HG02571 (cell line): ENCODE measurements around the gene KCND3.
"Not testable (repeated sequence)": the region's sequence is repeated elsewhere in the genome, so short reads cannot be mapped to it uniquely, and the experiment has no call there.

Experiments
- ATAC-seq: cut with Tn5 transposase; IDR thresholded peaks from one replicate; pipeline ENCODE4 v1.9.1; 2021; ENCODE audit warnings: mild to moderate bottlenecking, moderate library complexity; ENCODE audit not compliant: unreplicated experiment

Gene KCND3

GRCh38 chr1:111749628-111750027 is 239.8 kb downstream of the KCND3 start:
- no peak for ATAC-seq

GRCh38 chr1:111747947-111748346 is 241.5 kb downstream of the KCND3 start:
- no peak for ATAC-seq

GRCh38 chr1:111747282-111747734 is 242.2 kb downstream of the KCND3 start:
- no peak for ATAC-seq

DNA sequence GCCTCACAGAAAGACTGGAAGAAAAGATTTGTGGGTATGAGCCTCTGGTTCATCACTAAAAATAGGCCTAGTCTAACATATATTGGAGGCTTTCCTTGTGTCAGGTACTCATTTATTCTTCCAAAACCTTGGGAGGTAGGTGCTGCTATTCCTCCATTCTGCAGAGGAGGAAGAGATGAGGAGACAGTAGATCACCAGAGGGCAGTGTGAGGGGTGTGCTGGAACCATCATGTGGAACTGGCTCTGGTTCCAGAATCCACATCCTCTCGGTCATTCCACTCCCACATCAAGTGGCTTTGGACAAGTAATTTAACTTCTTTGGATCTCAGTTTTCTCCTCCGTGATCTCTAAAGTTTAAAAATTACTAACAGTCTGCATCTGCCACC is 242.9 kb downstream of the KCND3 start:
- ATAC-seq: no peak

DNA sequence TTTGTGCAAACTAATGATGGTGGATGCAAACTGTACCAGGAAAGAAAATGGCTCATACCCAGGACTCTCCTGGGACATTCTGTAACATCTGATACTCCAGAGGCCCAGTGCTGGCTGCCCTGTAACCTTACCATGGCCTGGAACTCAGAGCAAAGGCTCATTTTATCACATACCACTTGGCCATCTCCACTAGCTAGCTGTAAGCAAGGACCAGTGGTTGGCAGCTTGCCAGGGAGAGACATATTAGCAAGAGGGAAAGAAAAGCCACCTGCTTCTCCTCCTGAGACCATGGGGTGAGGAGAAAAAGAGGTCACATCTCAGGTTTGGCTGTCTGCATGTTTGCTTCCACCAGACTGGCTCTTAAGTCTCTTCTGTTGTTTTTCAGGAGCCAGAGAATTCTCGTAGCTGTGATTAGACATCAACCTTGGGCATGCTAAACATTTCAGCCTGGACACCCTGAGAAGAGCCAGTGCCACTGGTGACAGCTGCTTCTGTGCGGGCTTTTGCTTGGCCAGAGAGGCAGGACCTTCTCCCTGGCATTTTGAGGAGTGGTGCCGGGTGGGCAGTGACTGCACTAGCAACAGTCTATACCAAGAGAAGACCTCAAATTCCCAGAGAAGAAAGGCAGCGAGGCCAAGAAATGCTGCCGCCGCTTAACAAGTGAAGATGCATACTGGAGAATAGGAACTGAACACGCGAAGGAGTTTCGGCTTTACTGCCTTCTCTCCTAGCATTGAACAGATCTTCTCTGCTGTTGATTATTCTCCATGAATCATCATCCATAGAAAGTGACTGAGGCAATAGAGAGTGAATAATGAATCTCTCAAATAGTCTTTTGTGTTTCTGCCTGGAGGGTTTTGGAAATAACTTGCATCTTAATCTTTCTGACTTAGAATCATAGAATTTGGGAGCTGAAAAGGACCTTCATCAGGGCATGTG is 243.5 kb downstream of the KCND3 start:
- no peak for ATAC-seq

DNA sequence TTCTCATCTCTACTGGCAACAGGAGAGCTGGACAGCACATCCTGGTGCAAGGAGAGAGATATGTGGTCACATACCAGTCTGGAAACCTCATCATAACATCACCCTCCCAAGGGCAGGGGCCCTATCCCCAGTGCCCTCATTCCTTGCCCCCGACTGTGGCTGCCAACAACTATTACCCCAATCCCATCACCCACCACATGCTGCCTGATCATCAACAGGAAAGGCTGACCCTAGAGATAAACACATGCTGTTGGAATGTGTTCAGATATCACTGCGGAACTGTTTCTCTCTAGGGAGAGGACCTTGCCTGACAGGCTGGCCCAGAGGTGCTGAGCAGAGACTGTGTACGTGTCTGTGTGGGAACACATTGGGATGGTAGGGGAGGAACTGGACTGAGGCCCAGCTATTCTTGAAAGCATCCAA is 245.8 kb downstream of the KCND3 start:
- no peak for ATAC-seq

DNA sequence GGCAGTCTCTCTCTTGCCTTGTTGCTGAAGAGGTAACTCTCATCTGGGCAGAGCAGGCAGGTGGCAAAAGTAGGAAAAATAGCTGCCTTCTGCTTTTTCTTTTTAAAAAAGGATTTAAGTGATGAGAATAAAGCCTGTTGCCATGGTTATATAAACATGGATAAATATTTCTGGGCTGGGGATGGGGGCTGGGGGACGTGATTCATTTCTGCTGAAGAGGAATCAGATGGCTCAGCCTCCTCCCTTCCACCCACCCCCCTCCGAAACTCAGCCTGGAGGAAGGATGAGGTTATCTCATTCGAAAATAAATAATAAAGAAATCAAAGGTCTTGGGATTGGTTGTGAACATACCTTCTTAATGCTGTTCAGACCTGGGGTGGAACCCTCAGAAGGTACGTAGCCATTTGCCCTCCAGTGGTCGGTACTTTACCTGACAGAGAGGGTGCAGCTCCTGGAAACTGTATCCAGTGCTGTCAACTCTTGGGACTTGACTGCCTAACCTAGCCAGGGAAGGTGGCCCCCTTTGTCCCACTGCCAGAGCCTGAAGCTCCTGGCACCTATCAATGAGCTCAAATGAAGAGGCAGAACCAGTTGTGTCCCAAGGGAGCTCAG is 246.4 kb downstream of the KCND3 start:
- ATAC-seq: no peak

GRCh38 chr1:111742292-111742691 is 247.2 kb downstream of the KCND3 start:
- not testable (repeated sequence) for ATAC-seq

- ATAC-seq: peak; percentile 6
Observed at GRCh38 chr1:111739925-111740765, 249.3 kb downstream of the KCND3 start.

DNA sequence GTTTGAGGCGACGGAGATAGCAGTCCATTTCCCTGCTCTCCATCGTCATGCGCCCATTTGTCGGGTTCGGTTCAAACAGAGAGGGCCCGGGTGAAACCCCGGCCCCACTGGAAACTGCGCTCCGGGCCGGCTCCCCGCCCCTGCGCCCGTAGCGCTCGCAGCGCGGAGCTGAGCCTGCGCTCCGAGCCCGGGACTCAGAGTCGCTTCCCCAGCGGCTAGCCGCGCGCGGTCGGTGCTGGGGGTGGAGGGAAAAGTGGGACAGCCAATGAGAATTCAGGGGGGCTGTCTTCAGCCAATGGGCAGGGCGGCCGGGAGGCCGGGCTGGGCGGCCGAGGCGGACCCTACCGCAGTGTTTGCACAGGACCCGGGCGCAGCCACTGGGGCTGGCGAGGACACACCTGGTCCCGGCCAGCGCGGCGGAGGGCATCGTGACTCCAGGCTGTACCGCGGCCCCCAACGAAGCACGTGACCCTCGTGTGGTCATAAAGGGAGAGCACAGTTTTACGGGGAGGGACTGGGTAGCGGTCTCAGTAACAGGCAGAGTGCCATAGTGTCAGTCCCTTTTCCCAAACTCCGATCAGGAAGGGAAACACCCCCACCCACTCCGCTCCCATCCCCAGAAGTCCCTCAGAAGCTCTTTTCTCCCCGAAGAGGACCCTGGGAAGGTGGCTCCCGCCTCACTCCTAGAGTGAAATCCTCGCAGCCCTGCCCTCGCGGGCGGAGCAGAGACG is 250.1 kb downstream of the KCND3 start, which contains the start of gene INKA2:
INKA2 (minus strand) TSS at position 202 of the 731 bp plus-strand sequence; CDS start at position 49, 153 bp downstream.
- ATAC-seq: peak; percentile 81

- ATAC-seq: peak; percentile 41
Observed at GRCh38 chr1:111738436-111739193, 250.9 kb downstream of the KCND3 start.

- no peak for ATAC-seq
Observed at GRCh38 chr1:111738133-111738435, 251.4 kb downstream of the KCND3 start.

- no peak for ATAC-seq
Observed at GRCh38 chr1:111737216-111738132, 252.0 kb downstream of the KCND3 start.

- no peak for ATAC-seq
Observed at GRCh38 chr1:111736548-111737215, 252.8 kb downstream of the KCND3 start.

DNA sequence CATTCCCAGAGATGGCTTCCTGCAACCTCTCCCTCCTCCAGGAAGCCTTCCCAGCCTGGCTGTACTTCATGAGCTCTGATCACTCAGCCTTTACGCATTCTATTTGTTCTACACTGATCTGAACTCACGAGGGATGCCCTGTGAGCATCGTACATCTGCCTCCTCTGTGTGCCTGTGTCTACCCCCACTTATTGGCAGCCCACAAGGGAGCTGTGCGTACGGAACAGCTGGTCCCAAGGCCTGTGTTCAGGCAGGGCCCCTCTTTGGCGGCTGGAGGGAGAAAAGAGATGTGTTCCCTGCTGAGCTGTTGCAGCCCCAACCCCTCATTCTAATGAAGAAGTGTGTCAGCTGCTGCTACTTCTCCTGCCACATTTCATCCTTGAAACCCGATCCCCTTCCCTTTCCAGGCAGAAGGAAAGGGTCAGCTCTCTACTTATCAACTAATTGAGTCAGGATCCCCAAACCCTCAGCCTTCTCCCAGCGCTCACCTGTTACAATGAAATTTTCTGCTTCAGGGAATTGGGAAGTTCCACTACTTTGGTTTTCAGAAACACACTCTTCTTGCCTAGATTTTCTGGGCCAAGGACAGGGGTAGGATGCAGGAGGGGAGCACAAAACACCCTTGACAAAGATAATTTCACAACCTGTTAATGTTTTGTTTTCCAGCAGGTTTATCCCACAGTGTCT is 253.5 kb downstream of the KCND3 start:
- no peak for ATAC-seq

DNA sequence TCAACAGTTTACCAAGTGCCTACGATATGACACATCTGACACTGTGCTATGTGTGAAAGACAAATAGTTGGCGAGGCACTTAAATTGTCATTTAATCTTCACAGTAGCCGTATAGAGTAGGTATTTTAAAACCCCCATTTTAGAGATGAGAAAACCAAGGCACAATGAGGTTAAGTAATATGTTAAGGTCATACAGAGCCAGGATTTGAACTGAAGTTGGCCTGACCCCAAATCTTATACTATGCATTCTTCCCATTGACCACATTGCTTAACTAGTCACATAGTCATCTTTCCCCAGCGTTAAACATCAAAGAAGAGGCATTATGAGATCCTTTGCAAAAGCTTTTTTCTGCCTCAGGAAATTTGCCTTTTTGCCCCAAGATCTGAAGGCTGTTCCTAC is 254.1 kb downstream of the KCND3 start:
- no peak for ATAC-seq

- no peak for ATAC-seq
Observed at GRCh38 chr1:111734856-111735255, 254.6 kb downstream of the KCND3 start.

DNA sequence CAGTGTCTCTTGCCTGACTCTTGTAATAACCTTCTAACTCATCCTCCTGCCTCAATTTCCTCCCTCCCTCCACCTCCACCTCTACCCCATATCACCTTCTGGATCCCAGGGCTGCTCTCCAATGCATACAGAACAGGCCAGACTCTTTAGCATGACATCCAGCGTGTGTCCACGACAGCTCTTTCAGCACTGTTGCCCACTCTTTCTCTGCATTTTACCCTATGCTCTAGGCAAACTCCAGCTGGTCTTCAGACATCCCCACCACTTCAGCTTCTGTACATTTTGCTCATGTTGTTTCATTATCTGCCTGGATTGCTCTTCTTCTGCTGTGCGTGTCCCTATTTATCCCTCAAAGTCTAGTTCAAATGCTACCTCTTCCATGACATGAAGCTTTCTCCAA is 255.0 kb downstream of the KCND3 start:
- ATAC-seq: no peak
